ENCODE measurements around the gene TNNI2.

Gene TNNI2

DNA sequence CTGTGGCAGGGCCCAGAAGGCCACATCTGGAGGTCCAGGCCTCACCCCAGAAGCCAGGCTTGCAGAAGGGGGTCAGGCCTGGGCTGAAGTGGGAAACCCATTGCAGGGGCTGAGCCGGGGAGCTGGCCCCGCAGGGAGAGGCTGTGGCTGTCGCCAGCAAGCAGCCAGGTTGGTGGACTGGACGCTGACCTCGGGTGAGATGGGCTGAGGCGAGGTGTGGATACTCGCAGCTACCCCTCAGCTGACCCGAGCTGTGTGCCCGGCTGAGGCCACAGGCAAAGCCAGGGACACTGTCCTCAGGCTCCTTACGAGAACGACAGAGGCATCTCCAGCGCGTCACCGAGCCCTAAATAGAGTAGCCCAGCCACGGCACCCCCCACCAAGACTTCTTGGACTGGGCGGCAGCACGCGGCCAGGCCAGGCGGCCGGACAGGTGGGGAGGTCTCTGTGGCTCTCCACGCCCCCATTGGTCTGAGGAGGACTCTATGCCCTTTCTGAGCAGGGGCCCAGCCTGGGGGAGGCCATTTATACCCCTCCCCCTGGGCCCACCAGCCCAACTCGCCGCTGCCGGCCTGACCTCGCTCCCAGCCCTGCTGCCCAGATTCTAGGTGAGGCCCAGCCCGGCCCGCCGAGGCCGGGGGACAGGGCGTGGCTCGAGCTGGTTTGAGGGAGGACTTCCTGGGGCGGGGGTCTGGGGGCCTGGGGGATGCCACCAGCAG lies at the start of gene TNNI2:
Gene TNNI2, plus strand, starts transcription at position 556 of the 719 bp plus-strand sequence. CDS start 716 bp downstream, outside the sequence.
- H3K4me3 Mint-ChIP-seq: no peak within 1 kb of the TSS
- TF ChIP-seq, protein P1, sequence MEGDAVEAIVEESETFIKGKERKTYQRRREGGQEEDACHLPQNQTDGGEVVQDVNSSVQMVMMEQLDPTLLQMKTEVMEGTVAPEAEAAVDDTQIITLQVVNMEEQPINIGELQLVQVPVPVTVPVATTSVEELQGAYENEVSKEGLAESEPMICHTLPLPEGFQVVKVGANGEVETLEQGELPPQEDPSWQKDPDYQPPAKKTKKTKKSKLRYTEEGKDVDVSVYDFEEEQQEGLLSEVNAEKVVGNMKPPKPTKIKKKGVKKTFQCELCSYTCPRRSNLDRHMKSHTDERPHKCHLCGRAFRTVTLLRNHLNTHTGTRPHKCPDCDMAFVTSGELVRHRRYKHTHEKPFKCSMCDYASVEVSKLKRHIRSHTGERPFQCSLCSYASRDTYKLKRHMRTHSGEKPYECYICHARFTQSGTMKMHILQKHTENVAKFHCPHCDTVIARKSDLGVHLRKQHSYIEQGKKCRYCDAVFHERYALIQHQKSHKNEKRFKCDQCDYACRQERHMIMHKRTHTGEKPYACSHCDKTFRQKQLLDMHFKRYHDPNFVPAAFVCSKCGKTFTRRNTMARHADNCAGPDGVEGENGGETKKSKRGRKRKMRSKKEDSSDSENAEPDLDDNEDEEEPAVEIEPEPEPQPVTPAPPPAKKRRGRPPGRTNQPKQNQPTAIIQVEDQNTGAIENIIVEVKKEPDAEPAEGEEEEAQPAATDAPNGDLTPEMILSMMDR (IDR thresholded peaks at IDR 0.05): no peak

DNA sequence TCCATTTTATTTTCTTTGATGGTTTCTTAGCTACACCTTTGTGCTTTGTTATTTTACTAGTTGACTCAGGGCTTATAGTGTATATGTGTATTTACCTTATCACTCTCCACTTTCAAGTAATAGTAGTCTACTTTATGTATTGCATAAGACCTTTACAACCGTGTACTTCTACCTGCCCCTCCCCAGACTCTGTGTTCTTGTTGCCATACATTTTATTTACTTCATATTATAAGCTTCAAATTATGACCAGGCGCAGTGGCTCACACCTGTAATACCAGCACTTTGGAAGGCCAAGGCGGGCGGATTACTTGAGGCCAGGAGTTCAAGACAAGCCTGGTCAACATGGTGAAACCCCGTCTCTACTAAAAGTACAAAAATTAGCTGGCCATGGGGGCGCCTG lies 46.9 kb upstream of the TNNI2 start:
- H3K9me3 Mint-ChIP-seq: peaks cover 19% of the 10 kb centered on the region
- no peak overlapping the region for H3K4me3 Mint-ChIP-seq
- H3K4me1 Mint-ChIP-seq: peaks cover 7% of the 10 kb centered on the region
- no peak overlapping the region for H3K27ac Mint-ChIP-seq
- DNase-seq: no peak
- no peaks in the 10 kb centered on the region for H3K36me3 Mint-ChIP-seq (ENCODE audit: low read depth)
- peaks cover 63% of the 10 kb centered on the region for H3K27me3 Mint-ChIP-seq (ENCODE audit: low read depth, poor library complexity)
- TF ChIP-seq, protein P1 (IDR thresholded peaks at IDR 0.05): no peak

More for the DNA sequence above, at the start of gene TNNI2:
- no peaks in the 10 kb centered on the region for H3K36me3 Mint-ChIP-seq (ENCODE audit: low read depth)
- H3K27me3 Mint-ChIP-seq (ENCODE audit: low read depth, poor library complexity): peaks cover 3% of the 10 kb centered on the region
- DNase-seq: no peak
- no peaks in the 10 kb centered on the region for H3K9me3 Mint-ChIP-seq
- H3K27ac Mint-ChIP-seq: no peak within 1 kb of the TSS
- H3K4me1 Mint-ChIP-seq: peaks cover 5% of the 10 kb centered on the region

DNA sequence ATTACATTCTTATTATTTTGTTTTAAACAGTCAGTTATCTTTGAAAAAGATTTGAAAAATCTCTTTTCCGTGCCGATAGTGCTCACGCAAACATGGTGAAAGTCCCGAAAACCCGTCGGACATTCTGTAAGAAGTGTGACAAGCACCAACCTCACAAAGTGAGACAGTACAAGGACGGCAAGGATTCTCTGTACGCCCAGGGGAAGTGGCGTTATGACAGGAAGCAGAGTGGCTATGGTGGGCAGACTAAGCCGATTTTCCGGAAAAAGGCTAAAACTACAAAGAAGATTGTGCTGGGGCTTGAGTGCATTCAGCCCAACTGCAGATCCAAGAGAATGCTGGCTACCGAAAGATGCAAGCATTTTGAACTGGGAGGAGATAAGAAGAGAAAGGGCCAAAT lies 46.3 kb upstream of the TNNI2 start:
- H3K9me3 Mint-ChIP-seq: peaks cover 16% of the 10 kb centered on the region
- no peak for DNase-seq
- no peaks in the 10 kb centered on the region for H3K36me3 Mint-ChIP-seq (ENCODE audit: low read depth)
- TF ChIP-seq, protein P1 (IDR thresholded peaks at IDR 0.05): no peak
- peaks cover 9% of the 10 kb centered on the region for H3K4me1 Mint-ChIP-seq
- H3K4me3 Mint-ChIP-seq: no peak overlapping the region
- H3K27me3 Mint-ChIP-seq (ENCODE audit: low read depth, poor library complexity): peaks cover 63% of the 10 kb centered on the region
- H3K27ac Mint-ChIP-seq: no peak overlapping the region

- TF ChIP-seq, protein P1 (IDR thresholded peaks at IDR 0.05): no peak
- DNase-seq: no peak
- Mint-ChIP-seq H3K4me1 (peaks cover 9% of the 10 kb centered on the region), H3K36me3 (ENCODE audit: low read depth) (no peaks in the 10 kb centered on the region), H3K9me3 (peaks cover 15% of the 10 kb centered on the region), H3K27ac (no peak overlapping the region), H3K4me3 (no peak overlapping the region), H3K27me3 (ENCODE audit: low read depth, poor library complexity) (peaks cover 63% of the 10 kb centered on the region)
Observed at GRCh38 chr11:1793081-1793480, 45.7 kb upstream of the TNNI2 start.

DNA sequence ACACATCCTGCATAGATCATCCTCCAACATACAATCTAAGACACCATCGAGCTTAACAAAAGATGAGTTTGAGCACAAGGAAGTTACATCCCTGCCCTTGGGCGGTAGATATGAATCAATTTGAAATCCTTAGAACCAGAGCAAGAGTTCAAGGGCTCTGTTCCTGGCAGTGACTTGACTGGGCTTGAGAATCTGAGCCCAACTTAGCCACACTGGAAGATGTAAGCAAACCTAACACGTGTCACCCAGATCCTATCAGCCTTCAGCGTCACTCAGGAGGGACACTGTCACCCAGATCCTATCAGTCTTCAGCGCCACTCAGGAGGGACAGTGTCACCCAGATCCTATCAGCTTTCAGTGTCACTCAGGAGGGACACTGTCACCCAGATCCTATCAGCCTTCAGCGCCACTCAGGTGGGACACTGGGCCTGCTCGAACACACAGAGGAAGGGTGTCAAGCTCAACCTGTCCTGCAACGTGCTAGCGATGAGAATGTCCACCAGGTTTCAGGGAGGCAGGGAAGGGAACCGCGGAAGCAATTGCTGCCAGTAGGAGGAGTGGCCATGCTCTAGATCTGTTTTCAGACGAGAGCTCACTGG lies 42.3 kb upstream of the TNNI2 start:
- no peaks in the 10 kb centered on the region for H3K36me3 Mint-ChIP-seq (ENCODE audit: low read depth)
- H3K4me3 Mint-ChIP-seq: no peak overlapping the region
- H3K27ac Mint-ChIP-seq: no peak overlapping the region
- TF ChIP-seq, protein P1 (IDR thresholded peaks at IDR 0.05): no peak
- H3K27me3 Mint-ChIP-seq (ENCODE audit: low read depth, poor library complexity): peaks cover 52% of the 10 kb centered on the region
- peaks cover 15% of the 10 kb centered on the region for H3K4me1 Mint-ChIP-seq
- no peak for DNase-seq
- no peaks in the 10 kb centered on the region for H3K9me3 Mint-ChIP-seq
